H9 (cell line): ENCODE data around the gene HRAS. TPM values are rescaled to one million over a fixed set of nuclear protein-coding genes. Genes with fewer than 3 reads are reported as not detected.

ENCODE experiments used
- DNase-seq: peaks from one replicate; pipeline ENCODE4 v3.0.0-alpha.2; 2017
- H2AFZ ChIP-seq: one replicate; pipeline ENCODE4 v1.6.1; 2013; ENCODE audit warnings: mild to moderate bottlenecking, low read length, control low read depth, moderate library complexity
- H2AK5ac ChIP-seq: 2 replicates; pipeline ENCODE4 v1.6.1; 2013; ENCODE audit warnings: low read length, control low read depth, mixed read lengths; ENCODE audit not compliant: insufficient read length
- H2BK120ac ChIP-seq: one replicate; pipeline ENCODE4 v1.6.1; 2013; ENCODE audit warnings: low read depth, mild to moderate bottlenecking, low read length, control low read depth, inconsistent platforms; ENCODE audit not compliant: poor library complexity, severe bottlenecking
- H2BK12ac ChIP-seq: 2 replicates; pipeline ENCODE4 v1.6.1; 2013; ENCODE audit warnings: low read length, control low read depth, mixed read lengths, low read depth; ENCODE audit not compliant: insufficient read length
- H2BK15ac ChIP-seq: 2 replicates; pipeline ENCODE4 v1.6.1; 2013; ENCODE audit warnings: low read depth, low read length, control low read depth
- H2BK20ac ChIP-seq: one replicate; pipeline ENCODE4 v1.6.1; 2013; ENCODE audit warnings: low read depth, mild to moderate bottlenecking, low read length, control low read depth, inconsistent platforms; ENCODE audit not compliant: poor library complexity, severe bottlenecking
- H2BK5ac ChIP-seq: 2 replicates; pipeline ENCODE4 v1.6.1; 2013; ENCODE audit warnings: low read length, control low read depth, mixed read lengths; ENCODE audit not compliant: insufficient read length
- H3K14ac ChIP-seq: 2 replicates; pipeline ENCODE4 v1.6.1; 2013; ENCODE audit warnings: low read length, control low read depth; ENCODE audit not compliant: insufficient read depth
- H3K18ac ChIP-seq: 2 replicates; pipeline ENCODE4 v1.6.1; 2013; ENCODE audit warnings: low read depth, mild to moderate bottlenecking, mixed read lengths, low read length, control low read depth; ENCODE audit not compliant: insufficient read length
- H3K23ac ChIP-seq: 2 replicates; pipeline ENCODE4 v1.6.1; 2013; ENCODE audit warnings: low read length, control low read depth, mixed read lengths, low read depth; ENCODE audit not compliant: insufficient read length
- H3K23me2 ChIP-seq: 2 replicates; pipeline ENCODE4 v1.6.1; 2013; ENCODE audit warnings: low read depth, mild to moderate bottlenecking, mixed read lengths, low read length, control low read depth; ENCODE audit not compliant: insufficient read length, poor library complexity, severe bottlenecking
- H3K27ac ChIP-seq: 2 replicates; pipeline ENCODE4 v1.5.1; 2013; ENCODE audit warnings: low read length, control low read depth, mixed read lengths, low read depth; ENCODE audit not compliant: insufficient read length
- H3K27me3 ChIP-seq: 2 replicates; pipeline ENCODE4 v1.6.1; 2013; ENCODE audit warnings: low read length, control low read depth, inconsistent platforms; ENCODE audit not compliant: insufficient read depth
- H3K4ac ChIP-seq: 2 replicates; pipeline ENCODE4 v1.6.1; 2013; ENCODE audit warnings: low read depth, mild to moderate bottlenecking, control low read depth, inconsistent platforms, low read length, moderate library complexity
- H3K4me1 ChIP-seq: 2 replicates; pipeline ENCODE4 v1.6.1; 2013; ENCODE audit warnings: low read length, control low read depth, inconsistent platforms; ENCODE audit not compliant: insufficient read depth
- H3K4me2 ChIP-seq: 2 replicates; pipeline ENCODE4 v1.6.1; 2013; ENCODE audit warnings: low read length, control low read depth, mixed read lengths; ENCODE audit not compliant: insufficient read length, insufficient read depth
- H3K56ac ChIP-seq: 2 replicates; pipeline ENCODE4 v1.6.1; 2013; ENCODE audit warnings: low read depth, mild to moderate bottlenecking, mixed read lengths, low read length, control low read depth; ENCODE audit not compliant: insufficient read length
- H3K79me1 ChIP-seq: 2 replicates; pipeline ENCODE4 v1.6.1; 2013; ENCODE audit warnings: low read depth, mild to moderate bottlenecking, moderate library complexity, low read length, control low read depth, inconsistent platforms; ENCODE audit not compliant: insufficient read depth, poor library complexity, severe bottlenecking
- H3K79me2 ChIP-seq: 2 replicates; pipeline ENCODE4 v1.6.1; 2013; ENCODE audit warnings: low read length, control low read depth, inconsistent platforms; ENCODE audit not compliant: insufficient read depth
- H3K9ac ChIP-seq: 2 replicates; pipeline ENCODE4 v1.6.1; 2013; ENCODE audit warnings: low read length, control low read depth, mixed read lengths; ENCODE audit not compliant: insufficient read length; ENCODE audit errors: extremely low read depth
- H3K9me3 ChIP-seq: one replicate; pipeline ENCODE4 v1.6.1; 2013; ENCODE audit warnings: low read depth, low read length, inconsistent platforms; ENCODE audit not compliant: control insufficient read depth
- H3T11ph ChIP-seq: one replicate; pipeline ENCODE4 v1.6.1; 2013; ENCODE audit warnings: mild to moderate bottlenecking, low read length, control low read depth, inconsistent platforms
- H4K20me1 ChIP-seq: one replicate; pipeline ENCODE4 v1.6.1; 2013; ENCODE audit not compliant: control insufficient read depth, insufficient read length, insufficient read depth
- H4K5ac ChIP-seq: 2 replicates; pipeline ENCODE4 v1.6.1; 2013; ENCODE audit warnings: low read depth, mild to moderate bottlenecking, mixed read lengths, low read length, control low read depth; ENCODE audit not compliant: insufficient read length
- H4K8ac ChIP-seq: replicated peaks from 2 replicates; pipeline ENCODE4 v1.6.1; 2013; ENCODE audit warnings: low read length, control low read depth, mixed read lengths, low read depth; ENCODE audit not compliant: insufficient read length
- H4K91ac ChIP-seq: 2 replicates; pipeline ENCODE4 v1.6.1; 2013; ENCODE audit warnings: low read depth, mild to moderate bottlenecking, moderate library complexity, mixed read lengths, low read length, control low read depth; ENCODE audit not compliant: insufficient read length
- H3K27ac Mint-ChIP-seq, 3 experiments: 2 replicates in 2 of 3; 3 replicates in 1 of 3; pipeline ENCODE4 v1.8.0; 2020 to 2021; ENCODE audit warnings: mixed read lengths in 3 of 3, mild to moderate bottlenecking in 1 of 3, moderate library complexity in 1 of 3
- H3K27me3 Mint-ChIP-seq: 2 replicates; pipeline ENCODE4 v1.8.0; 2021; ENCODE audit warnings: low read depth, mild to moderate bottlenecking, moderate library complexity, mixed read lengths
- H3K36me3 Mint-ChIP-seq, 3 experiments: 2 replicates in 2 of 3; 3 replicates in 1 of 3; pipeline ENCODE4 v1.8.0; 2020 to 2021; ENCODE audit warnings: low read depth in 3 of 3, mixed read lengths in 3 of 3; ENCODE audit not compliant: insufficient read depth in 1 of 3
- H3K4me1 Mint-ChIP-seq, 2 experiments: 2 replicates each; pipeline ENCODE4 v1.8.0; 2020; ENCODE audit warnings: mixed read lengths in 2 of 2
- H3K4me3 Mint-ChIP-seq, 2 experiments: 2 replicates in 1 of 2; 3 replicates in 1 of 2; pipeline ENCODE4 v1.8.0; 2020 to 2021; ENCODE audit warnings: mild to moderate bottlenecking in 2 of 2, mixed read lengths in 2 of 2, moderate library complexity in 1 of 2
- H3K9me3 Mint-ChIP-seq, 2 experiments: 2 replicates in 1 of 2; 3 replicates in 1 of 2; pipeline ENCODE4 v1.8.0; 2020; ENCODE audit warnings: mild to moderate bottlenecking in 2 of 2, mixed read lengths in 2 of 2, moderate library complexity in 1 of 2
- WGBS: extraction: QIAGEN DNeasy Blood & Tissue Kit; methylation state at CpG from one replicate; pipeline ENCODE4 v1.1.7; 2013; ENCODE audit warnings: missing lambda C conversion rate, low lambda C conversion rate, mixed read lengths; ENCODE audit not compliant: insufficient read length; ENCODE audit errors: extremely low coverage; 5-methylcytosine and 5-hydroxymethylcytosine counted together
- total RNA-seq: library from RNA; stranded (reverse); gene quantifications from 2 replicates; pipeline ENCODE4 v1.2.1, GENCODE V29; 2021
- TF ChIP-seq, protein P1 (sequence below): fragments of 200-600 bp; sonication (generic); conservative IDR thresholded peaks from 3 replicates; pipeline ENCODE4 v1.8.0; 2021; ENCODE audit warnings: antibody characterized with exemption, mild to moderate bottlenecking

HRAS gene
- total RNA-seq, 1 experiment from 2014 or later: 61.8 TPM

DNA sequence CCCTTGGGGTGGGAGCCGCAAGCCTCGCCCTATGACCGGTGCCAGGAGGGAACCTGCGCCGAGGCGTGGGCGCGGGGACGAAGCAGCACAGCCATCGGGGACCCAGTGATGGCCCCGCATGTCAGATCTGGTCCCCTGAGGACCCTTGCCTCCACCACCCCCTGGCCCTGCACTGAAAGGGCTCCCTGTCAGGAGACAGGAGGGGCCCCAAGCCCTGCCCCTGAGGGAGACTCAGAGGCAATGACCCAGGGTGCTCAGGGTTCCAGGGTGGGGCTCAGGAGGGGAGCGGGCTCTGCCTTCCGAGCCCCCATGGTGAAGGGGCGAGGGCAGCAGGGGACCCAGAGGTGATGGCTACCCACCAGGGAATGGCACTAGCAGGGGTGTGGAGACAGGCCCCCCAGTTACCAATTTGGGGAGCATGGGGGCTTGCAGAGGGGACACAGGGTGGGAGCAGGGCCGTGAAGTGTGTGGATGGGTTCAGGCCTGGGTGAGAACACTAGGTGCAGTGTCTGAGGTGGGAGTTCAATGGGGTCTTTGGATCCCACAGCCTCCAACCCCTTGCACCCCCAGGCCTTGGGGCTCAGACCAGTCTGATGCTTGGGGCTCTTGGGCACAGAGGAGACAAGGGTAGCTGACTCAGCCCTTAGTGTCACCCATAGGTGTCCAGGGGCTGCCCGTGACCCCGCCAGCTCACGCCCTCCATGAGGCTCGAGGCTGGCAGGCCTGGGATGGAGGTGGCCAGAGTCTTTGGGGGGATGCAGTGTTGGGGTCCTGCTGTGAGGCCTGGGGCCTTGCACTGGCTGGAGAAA is 2.5 kb upstream of the HRAS start:
- H3K23ac ChIP-seq: no peak overlapping the region
- no peaks in the 10 kb centered on the region for H4K20me1 ChIP-seq
- no peak overlapping the region for H2BK15ac ChIP-seq
- H3K4ac ChIP-seq: no peak overlapping the region
- TF ChIP-seq, protein P1, sequence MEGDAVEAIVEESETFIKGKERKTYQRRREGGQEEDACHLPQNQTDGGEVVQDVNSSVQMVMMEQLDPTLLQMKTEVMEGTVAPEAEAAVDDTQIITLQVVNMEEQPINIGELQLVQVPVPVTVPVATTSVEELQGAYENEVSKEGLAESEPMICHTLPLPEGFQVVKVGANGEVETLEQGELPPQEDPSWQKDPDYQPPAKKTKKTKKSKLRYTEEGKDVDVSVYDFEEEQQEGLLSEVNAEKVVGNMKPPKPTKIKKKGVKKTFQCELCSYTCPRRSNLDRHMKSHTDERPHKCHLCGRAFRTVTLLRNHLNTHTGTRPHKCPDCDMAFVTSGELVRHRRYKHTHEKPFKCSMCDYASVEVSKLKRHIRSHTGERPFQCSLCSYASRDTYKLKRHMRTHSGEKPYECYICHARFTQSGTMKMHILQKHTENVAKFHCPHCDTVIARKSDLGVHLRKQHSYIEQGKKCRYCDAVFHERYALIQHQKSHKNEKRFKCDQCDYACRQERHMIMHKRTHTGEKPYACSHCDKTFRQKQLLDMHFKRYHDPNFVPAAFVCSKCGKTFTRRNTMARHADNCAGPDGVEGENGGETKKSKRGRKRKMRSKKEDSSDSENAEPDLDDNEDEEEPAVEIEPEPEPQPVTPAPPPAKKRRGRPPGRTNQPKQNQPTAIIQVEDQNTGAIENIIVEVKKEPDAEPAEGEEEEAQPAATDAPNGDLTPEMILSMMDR: no peak
- no peaks in the 10 kb centered on the region for H3K9me3 ChIP-seq
- H3K36me3 Mint-ChIP-seq: peaks cover 4 to 15% (median 6%) of the 10 kb centered on the region in 3 experiments; a peak in 6 of 7 replicates
- H2BK20ac ChIP-seq: no peak overlapping the region
- peak overlapping the region; percentile 18 for H3K4me2 ChIP-seq
- H3K9ac ChIP-seq: no peak overlapping the region
- H3K56ac ChIP-seq: no peak overlapping the region
- H2BK12ac ChIP-seq: no peak overlapping the region
- H3K4me1 Mint-ChIP-seq: peaks cover 6 to 11% of the 10 kb centered on the region in 2 experiments; a peak in 2 of 4 replicates
- no peak overlapping the region for H3K27ac Mint-ChIP-seq
- H4K8ac ChIP-seq: no peak overlapping the region
- WGBS: no CpG with 5 or more reads among the region's 19 CpGs
- H3T11ph ChIP-seq: no peak overlapping the region
- peak overlapping the region; percentile 6 for H3K18ac ChIP-seq
- peak overlapping the region; percentile 38; the same call in 1 of the 2 replicates for H3K14ac ChIP-seq
- no peak overlapping the region for H4K91ac ChIP-seq
- no peaks in the 10 kb centered on the region for H3K4me1 ChIP-seq
- H3K27me3 ChIP-seq: no peaks in the 10 kb centered on the region
- no peaks in the 10 kb centered on the region for H3K79me2 ChIP-seq
- H4K5ac ChIP-seq: no peak overlapping the region
- H3K27ac ChIP-seq: no peak overlapping the region
- peak overlapping the region; percentile 43 to 66; a peak in 4 of 5 replicates for H3K4me3 Mint-ChIP-seq
- no peak overlapping the region for H2BK120ac ChIP-seq
- DNase-seq: no peak
- no peak overlapping the region for H2AFZ ChIP-seq
- H3K23me2 ChIP-seq: peaks cover 19% of the 10 kb centered on the region
- no peaks in the 10 kb centered on the region for H3K79me1 ChIP-seq
- H3K9me3 Mint-ChIP-seq: peaks cover 0 to 4% of the 10 kb centered on the region in 2 experiments; a peak in 2 of 5 replicates
- H2BK5ac ChIP-seq: no peak overlapping the region
- H2AK5ac ChIP-seq: no peak overlapping the region
- H3K27me3 Mint-ChIP-seq: peaks cover 16% of the 10 kb centered on the region
